ENCODE data around the gene MED13L. TPM values are rescaled to one million over a fixed set of nuclear protein-coding genes. Genes with fewer than 3 reads are reported as not detected.

The MED13L gene
- polyA plus RNA-seq, 1 donor (not counting 4 experiments of a cell fraction or from before 2014, with no cell fraction given), result 31.7 TPM

- TF ChIP-seq, protein P1, sequence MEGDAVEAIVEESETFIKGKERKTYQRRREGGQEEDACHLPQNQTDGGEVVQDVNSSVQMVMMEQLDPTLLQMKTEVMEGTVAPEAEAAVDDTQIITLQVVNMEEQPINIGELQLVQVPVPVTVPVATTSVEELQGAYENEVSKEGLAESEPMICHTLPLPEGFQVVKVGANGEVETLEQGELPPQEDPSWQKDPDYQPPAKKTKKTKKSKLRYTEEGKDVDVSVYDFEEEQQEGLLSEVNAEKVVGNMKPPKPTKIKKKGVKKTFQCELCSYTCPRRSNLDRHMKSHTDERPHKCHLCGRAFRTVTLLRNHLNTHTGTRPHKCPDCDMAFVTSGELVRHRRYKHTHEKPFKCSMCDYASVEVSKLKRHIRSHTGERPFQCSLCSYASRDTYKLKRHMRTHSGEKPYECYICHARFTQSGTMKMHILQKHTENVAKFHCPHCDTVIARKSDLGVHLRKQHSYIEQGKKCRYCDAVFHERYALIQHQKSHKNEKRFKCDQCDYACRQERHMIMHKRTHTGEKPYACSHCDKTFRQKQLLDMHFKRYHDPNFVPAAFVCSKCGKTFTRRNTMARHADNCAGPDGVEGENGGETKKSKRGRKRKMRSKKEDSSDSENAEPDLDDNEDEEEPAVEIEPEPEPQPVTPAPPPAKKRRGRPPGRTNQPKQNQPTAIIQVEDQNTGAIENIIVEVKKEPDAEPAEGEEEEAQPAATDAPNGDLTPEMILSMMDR (optimal IDR thresholded peaks at IDR 0.05 in 1 of 3, IDR thresholded peaks at IDR 0.05 in 1 of 3, conservative IDR thresholded peaks at IDR 0.05 in 1 of 3; ENCODE audit: extremely low read depth in 1 of 3, insufficient read depth in 2 of 3, low read length in 3 of 3), result no peak
- no peak for TF ChIP-seq EZH2 (IDR thresholded peaks at IDR 0.05; ENCODE audit: low read length)
- Histone ChIP-seq H3K9me1 (ENCODE audit: control insufficient read depth, extremely low read depth, insufficient read depth, low read length) (peaks cover 2% of the 10 kb centered on the region), H3K27me3 (ENCODE audit: control insufficient read depth, extremely low read depth, insufficient read depth, low read length) (no peaks in the 10 kb centered on the region), H3K4me1 (ENCODE audit: control insufficient read depth, extremely low read depth, insufficient read depth, low read length) (no peaks in the 10 kb centered on the region), H4K20me1 (ENCODE audit: control insufficient read depth, extremely low read depth, insufficient read depth, low read length) (peaks cover 7% of the 10 kb centered on the region), H3K9ac (ENCODE audit: control insufficient read depth, extremely low read depth, insufficient read depth, low read length) (no peak overlapping the region), H2AFZ (ENCODE audit: control insufficient read depth, low read length) (no peak overlapping the region), H3K9me3 (ENCODE audit: control insufficient read depth, low read depth, low read length) (no peaks in the 10 kb centered on the region), H3K4me3 (ENCODE audit: control insufficient read depth in 2 of 3, extremely low read depth in 1 of 3, insufficient read depth in 2 of 3, low read depth in 1 of 3, low read length in 3 of 3) (no peak overlapping the region), H3K79me2 (ENCODE audit: control insufficient read depth, insufficient read depth, low read length) (peaks cover 63% of the 10 kb centered on the region), H3K36me3 (ENCODE audit: control insufficient read depth in 2 of 2, extremely low read depth in 1 of 2, insufficient read depth in 2 of 2, low read length in 2 of 2) (no peaks in the 10 kb centered on the region), H3K27ac (ENCODE audit: control insufficient read depth, insufficient read depth, low read length) (no peak overlapping the region), H3K4me2 (ENCODE audit: control insufficient read depth, extremely low read depth, insufficient read depth, low read depth, low read length) (no peak overlapping the region)
- dilution Hi-C loops (cut with MboI; ENCODE audit: extremely low pct_ligation_motif_present, low sequenced_read_pairs), result no loop called here
- DNase-seq (ENCODE audit: low read depth, low spot score) (no peak), FAIRE-seq (no peak)
Observed at GRCh38 chr12:116068371-116068770, 209.1 kb downstream of the MED13L start.

DNA sequence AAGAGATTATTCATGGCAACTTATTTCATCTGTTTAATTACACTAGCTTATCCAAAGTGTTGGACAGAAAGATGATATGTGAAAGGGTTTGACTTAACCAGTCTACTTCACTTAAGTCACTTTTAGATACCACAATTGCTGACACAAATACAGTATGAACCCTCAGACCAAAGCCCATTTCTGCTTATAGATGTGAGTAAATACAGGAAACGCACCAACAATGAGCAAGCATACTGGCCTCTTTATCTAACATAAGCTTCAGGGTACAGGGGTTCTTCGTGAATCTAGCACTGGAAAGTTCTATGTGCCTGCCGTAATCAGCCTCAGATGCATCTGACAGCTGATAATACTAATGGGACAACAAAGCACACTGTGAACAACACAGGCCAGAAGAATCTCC is 209.6 kb downstream of the MED13L start:
- Histone ChIP-seq H3K27ac (ENCODE audit: control insufficient read depth, insufficient read depth, low read length) (no peak overlapping the region), H4K20me1 (ENCODE audit: control insufficient read depth, extremely low read depth, insufficient read depth, low read length) (peaks cover 7% of the 10 kb centered on the region), H2AFZ (ENCODE audit: control insufficient read depth, low read length) (no peak overlapping the region), H3K79me2 (ENCODE audit: control insufficient read depth, insufficient read depth, low read length) (peaks cover 66% of the 10 kb centered on the region), H3K9me3 (ENCODE audit: control insufficient read depth, low read depth, low read length) (no peaks in the 10 kb centered on the region), H3K4me1 (ENCODE audit: control insufficient read depth, extremely low read depth, insufficient read depth, low read length) (no peaks in the 10 kb centered on the region), H3K9ac (ENCODE audit: control insufficient read depth, extremely low read depth, insufficient read depth, low read length) (no peak overlapping the region), H3K9me1 (ENCODE audit: control insufficient read depth, extremely low read depth, insufficient read depth, low read length) (peaks cover 2% of the 10 kb centered on the region), H3K4me3 (ENCODE audit: control insufficient read depth in 2 of 3, extremely low read depth in 1 of 3, insufficient read depth in 2 of 3, low read depth in 1 of 3, low read length in 3 of 3) (no peak overlapping the region), H3K27me3 (ENCODE audit: control insufficient read depth, extremely low read depth, insufficient read depth, low read length) (no peaks in the 10 kb centered on the region), H3K4me2 (ENCODE audit: control insufficient read depth, extremely low read depth, insufficient read depth, low read depth, low read length) (no peak overlapping the region), H3K36me3 (ENCODE audit: control insufficient read depth in 2 of 2, extremely low read depth in 1 of 2, insufficient read depth in 2 of 2, low read length in 2 of 2) (no peaks in the 10 kb centered on the region)
- DNase-seq (ENCODE audit: low read depth, low spot score) (no peak), FAIRE-seq (no peak)
- dilution Hi-C loops (cut with MboI; ENCODE audit: extremely low pct_ligation_motif_present, low sequenced_read_pairs), result no loop called here
- TF ChIP-seq, protein P1 (optimal IDR thresholded peaks at IDR 0.05 in 1 of 3, IDR thresholded peaks at IDR 0.05 in 1 of 3, conservative IDR thresholded peaks at IDR 0.05 in 1 of 3; ENCODE audit: extremely low read depth in 1 of 3, insufficient read depth in 2 of 3, low read length in 3 of 3), result no peak
- no peak for TF ChIP-seq EZH2 (IDR thresholded peaks at IDR 0.05; ENCODE audit: low read length)

All from keratinocyte (primary cell).